HG02885 (cell line): ENCODE measurements around the gene PSMD8.

Experiments
- ATAC-seq: cut with Tn5 transposase; IDR thresholded peaks from one replicate; pipeline ENCODE4 v1.9.1; 2021; ENCODE audit warnings: mild to moderate bottlenecking; ENCODE audit not compliant: unreplicated experiment, poor library complexity

The PSMD8 gene

DNA sequence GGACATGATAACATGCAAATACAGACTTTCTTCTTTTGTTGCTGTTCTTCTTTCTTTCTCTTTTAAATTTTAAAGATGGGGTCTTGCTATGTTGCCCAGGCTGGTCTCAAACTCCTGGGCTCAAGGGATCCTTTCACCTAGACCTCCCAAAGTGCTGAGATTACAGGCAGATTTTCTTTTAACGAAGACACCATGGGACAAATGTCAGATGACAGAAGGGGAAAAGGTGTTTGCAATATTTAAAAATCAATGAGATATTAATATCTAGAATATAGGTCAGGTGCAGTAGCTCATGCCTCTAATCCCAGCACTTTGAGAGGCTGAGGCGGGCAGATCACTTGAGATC, 55.4 kb downstream of the PSMD8 start:
- no peak for ATAC-seq

DNA sequence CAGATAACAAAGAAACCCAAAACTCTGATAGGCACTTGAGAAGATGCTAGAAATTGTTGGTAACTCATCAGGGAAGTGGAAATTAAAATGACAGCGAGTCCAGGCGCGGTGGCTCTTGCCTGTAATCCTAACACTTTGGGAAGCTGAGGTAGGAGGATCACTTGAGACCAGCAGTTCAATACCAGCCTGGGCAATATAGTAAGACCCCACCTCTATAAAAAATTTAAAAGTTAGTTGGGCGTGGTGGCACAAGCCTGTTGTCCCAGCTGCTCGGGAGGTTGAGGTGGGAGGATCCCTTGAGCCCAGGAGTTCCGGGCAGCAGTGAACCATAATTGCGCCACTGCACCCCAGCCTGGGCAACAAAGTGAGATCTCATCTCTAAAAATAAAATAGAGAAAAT, 56.6 kb downstream of the PSMD8 start:
- ATAC-seq, result no peak

DNA sequence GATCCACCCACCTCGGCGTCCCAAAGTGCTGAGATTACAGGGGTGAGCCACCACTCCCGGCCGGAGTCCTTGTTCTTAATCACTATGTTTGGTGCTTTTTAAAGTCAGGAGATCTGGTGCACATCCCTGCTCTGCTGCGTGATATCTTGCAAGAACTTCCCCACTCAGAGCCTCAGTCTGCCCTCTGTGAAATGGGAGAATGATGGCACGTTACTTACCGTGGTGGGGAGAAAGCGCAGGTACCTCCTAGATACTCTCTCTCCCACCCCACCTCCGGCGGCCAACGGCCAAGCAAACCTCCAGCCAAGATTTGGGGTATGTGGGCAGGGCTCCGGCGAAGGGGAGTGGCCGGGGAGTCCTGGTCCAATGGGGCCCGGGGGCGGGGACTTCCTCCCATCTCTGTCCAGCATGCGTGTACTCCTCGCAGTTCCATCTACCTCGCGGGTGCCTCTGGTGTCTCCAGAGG, 58.9 kb downstream of the PSMD8 start, which contains the start of gene RYR1:
Gene RYR1, plus strand, starts transcription at position 424 of the 466 bp plus-strand sequence. CDS start 139 bp downstream, outside the sequence.
- ATAC-seq, result no peak
